Spleen (tissue), 11 donors: Measurements from ENCODE around the gene CAPN11. TPM values are rescaled to one million over a fixed set of nuclear protein-coding genes. Genes with fewer than 3 reads are reported as not detected.

Source experiments
- DNase-seq: peaks from one replicate; pipeline ENCODE4 v3.0.0-alpha.2; 2020
- H3K27ac ChIP-seq, 8 donors: fragments of 200-600 bp; sonication (generic) in 7 of 8; 1 replicate in 4 of 8; 2 replicates in 4 of 8; pipeline versions ENCODE4 v1.5.0 to v1.8.0; 2016 to 2021; ENCODE audit warnings: inconsistent platforms in 4 of 8, mild to moderate bottlenecking in 4 of 8, moderate library complexity in 1 of 8
- H3K27me3 ChIP-seq, 7 donors: fragments of 200-600 bp; sonication (generic) in 6 of 7; replicated peaks in 1 of 7; 1 replicate in 4 of 7; 2 replicates in 3 of 7; pipeline versions ENCODE4 v1.5.0 to v1.8.0; 2016 to 2021; ENCODE audit warnings: inconsistent platforms in 3 of 7, mild to moderate bottlenecking in 1 of 7
- H3K36me3 ChIP-seq, 6 donors: fragments of 200-600 bp; sonication (generic) in 5 of 6; 1 replicate in 4 of 6; 2 replicates in 2 of 6; pipeline versions ENCODE4 v1.5.0 to v1.8.0; 2016 to 2021; ENCODE audit warnings: inconsistent platforms in 2 of 6
- H3K4me1 ChIP-seq, 6 donors: fragments of 200-600 bp; sonication (generic) in 5 of 6; 1 replicate in 3 of 6; 2 replicates in 3 of 6; pipeline versions ENCODE4 v1.5.0 to v1.8.0; 2016 to 2021; ENCODE audit warnings: inconsistent platforms in 3 of 6
- H3K4me3 ChIP-seq, 8 donors: fragments of 200-600 bp; sonication (generic) in 7 of 8; 1 replicate in 4 of 8; 2 replicates in 4 of 8; pipeline versions ENCODE4 v1.5.0 to v1.8.0; 2016 to 2021; ENCODE audit warnings: inconsistent platforms in 4 of 8, mild to moderate bottlenecking in 4 of 8, moderate library complexity in 2 of 8
- H3K9me3 ChIP-seq, 8 donors: fragments of 200-600 bp; sonication (generic) in 7 of 8; 1 replicate in 4 of 8; 2 replicates in 4 of 8; pipeline versions ENCODE4 v1.5.0 to v1.8.0; 2016 to 2021; ENCODE audit warnings: inconsistent platforms in 4 of 8
- CTCF ChIP-seq, 11 experiments: fragments of 200-600 bp in 7 of 11; fragments of 450-650 bp in 4 of 11; sonication (generic) in 4 of 11; IDR thresholded peaks in 8 of 11; conservative IDR thresholded peaks in 3 of 11; 1 replicate in 7 of 11; 2 replicates in 4 of 11; pipeline versions ENCODE4 v1.4.0 to v1.8.0; 2016 to 2021; ENCODE audit warnings: antibody characterized with exemption in 11 of 11, inconsistent platforms in 4 of 11, mild to moderate bottlenecking in 1 of 11
- POLR2A ChIP-seq, 3 donors: fragments of 450-650 bp; IDR thresholded peaks; one replicate each; pipeline ENCODE4 v1.5.1; 2017; ENCODE audit warnings: antibody characterized with exemption in 3 of 3, mild to moderate bottlenecking in 1 of 3
- POLR2AphosphoS5 ChIP-seq, 3 donors: sonication (generic); formaldehyde crosslinking; IDR thresholded peaks; one replicate each; pipeline ENCODE4 v1.5.1; 2017; ENCODE audit warnings: antibody characterized with exemption in 3 of 3
- WGBS, 5 donors: extraction: QIAGEN DNeasy Blood & Tissue Kit in 3 of 5; methylation state at CpG; one replicate each; pipeline versions ENCODE4 v1.1.5 to v1.1.7; 2013 to 2018; 5-methylcytosine and 5-hydroxymethylcytosine counted together
- intact Hi-C: fragments of 100-400 bp; cut with DNase I; formaldehyde crosslinking; loops from one replicate; pipeline ENCODE4 v1.15.0; 2023; ENCODE audit warnings: low total_unique reads
- polyA plus RNA-seq, 3 donors: library from polyadenylated mRNA; stranded (reverse); fragments of 200-250 nt; gene quantifications; one replicate each; pipeline ENCODE4 v1.2.1, GENCODE V29; 2013
- total RNA-seq, 7 donors: library from RNA; depleted of rRNA in 3 of 7; stranded (reverse); fragments of >200 nt in 3 of 7; fragmentation: NEBNext Ultra II Directional in 4 of 7; extraction: Animal tissue kit (Norgen Biotek cat#: 25700) in 4 of 7; gene quantifications; one replicate each; pipeline versions ENCODE4 v1.1.0 to v1.2.1, GENCODE V29; 2016 to 2021
- donor health status: healthy with polysubstance abuse.
- donor health status: DM: no; HTN: no; CAD: no; lungs with moderate emphysema.
- donor health status: DM: no; HTN: no; CAD: no.
- donor health status: Bipolar disorder and iron deficiency.
- donor health status: healthy.
- donor health status: DM: no; HTN: no; CAD: no.
- donor health status: DM: yes; HTN: yes; CAD: no.

CAPN11 gene
- total and polyA plus RNA-seq, 10 donors = 0.12 to 0.26 (median 0.17) TPM; not detected in 3

DNA sequence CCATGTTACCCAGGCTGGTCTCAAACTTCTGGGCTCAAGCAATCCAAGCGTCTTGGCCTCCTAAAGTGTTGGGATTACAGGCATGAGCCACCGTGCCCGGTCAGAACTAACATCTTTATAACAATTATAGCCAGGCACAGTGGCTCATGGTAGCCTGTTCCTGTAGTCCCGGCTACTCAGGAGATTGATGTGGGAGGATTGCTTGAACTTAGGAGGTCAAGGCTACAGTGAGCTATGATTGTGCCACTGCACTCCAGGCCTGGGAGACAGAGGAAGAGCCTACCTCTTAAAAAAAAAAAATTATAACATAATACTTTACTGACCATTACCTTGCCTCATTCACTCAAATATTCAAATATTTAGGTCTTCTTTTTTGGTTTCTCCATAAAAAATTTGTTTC lies 41.3 kb downstream of the CAPN11 start:
- intact Hi-C loops = no loop called here
- H3K9me3 ChIP-seq = no peaks in the 10 kb centered on the region
- H3K27ac ChIP-seq = no peak overlapping the region
- no peak for DNase-seq
- no peaks in the 10 kb centered on the region for H3K36me3 ChIP-seq
- H3K4me3 ChIP-seq = no peak overlapping the region
- 81 to 91% (median 89%) methylated on average over 4 of the region's 4 CpGs for WGBS, 5 donors
- no peak for TF ChIP-seq POLR2AphosphoS5 (IDR thresholded peaks at IDR 0.05)
- no peak for TF ChIP-seq POLR2A (IDR thresholded peaks at IDR 0.05)
- TF ChIP-seq CTCF (IDR thresholded peaks at IDR 0.05 in 8 of 11, conservative IDR thresholded peaks at IDR 0.05 in 3 of 11) = no peak
- no peaks in the 10 kb centered on the region for H3K4me1 ChIP-seq
- H3K27me3 ChIP-seq = no peaks in the 10 kb centered on the region

DNA sequence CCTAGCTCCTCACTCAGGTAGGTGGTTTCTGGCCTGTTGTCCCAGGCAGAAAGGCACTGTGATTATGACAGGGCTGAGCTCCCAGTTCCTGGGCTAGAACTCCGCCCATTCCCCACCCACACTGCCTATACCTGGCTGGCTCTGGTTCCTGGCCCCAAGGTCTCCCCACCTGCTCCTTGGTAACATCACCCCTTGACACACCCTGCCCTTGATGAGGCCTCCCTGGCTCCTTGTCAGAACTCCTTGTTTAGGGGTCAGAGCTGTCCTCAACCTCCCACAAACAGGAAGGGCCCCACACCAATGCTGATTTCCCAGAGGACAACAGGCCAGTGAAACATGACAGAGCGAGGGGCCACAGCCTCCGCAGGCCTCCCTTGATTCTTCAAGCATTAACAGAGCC lies 42.6 kb downstream of the CAPN11 start:
- Histone ChIP-seq H3K27me3 (no peaks in the 10 kb centered on the region), H3K27ac (no peak overlapping the region), H3K9me3 (no peaks in the 10 kb centered on the region), H3K4me3 (no peak overlapping the region), H3K4me1 (no peaks in the 10 kb centered on the region), H3K36me3 (no peaks in the 10 kb centered on the region)
- no peak for DNase-seq
- TF ChIP-seq CTCF (IDR thresholded peaks at IDR 0.05 in 8 of 11, conservative IDR thresholded peaks at IDR 0.05 in 3 of 11) (no peak), POLR2A (IDR thresholded peaks at IDR 0.05) (no peak), POLR2AphosphoS5 (IDR thresholded peaks at IDR 0.05) (no peak)
- 67 to 88% (median 78%) methylated on average over 3 of the region's 3 CpGs for WGBS, 5 donors
- intact Hi-C loops = no loop called here

DNA sequence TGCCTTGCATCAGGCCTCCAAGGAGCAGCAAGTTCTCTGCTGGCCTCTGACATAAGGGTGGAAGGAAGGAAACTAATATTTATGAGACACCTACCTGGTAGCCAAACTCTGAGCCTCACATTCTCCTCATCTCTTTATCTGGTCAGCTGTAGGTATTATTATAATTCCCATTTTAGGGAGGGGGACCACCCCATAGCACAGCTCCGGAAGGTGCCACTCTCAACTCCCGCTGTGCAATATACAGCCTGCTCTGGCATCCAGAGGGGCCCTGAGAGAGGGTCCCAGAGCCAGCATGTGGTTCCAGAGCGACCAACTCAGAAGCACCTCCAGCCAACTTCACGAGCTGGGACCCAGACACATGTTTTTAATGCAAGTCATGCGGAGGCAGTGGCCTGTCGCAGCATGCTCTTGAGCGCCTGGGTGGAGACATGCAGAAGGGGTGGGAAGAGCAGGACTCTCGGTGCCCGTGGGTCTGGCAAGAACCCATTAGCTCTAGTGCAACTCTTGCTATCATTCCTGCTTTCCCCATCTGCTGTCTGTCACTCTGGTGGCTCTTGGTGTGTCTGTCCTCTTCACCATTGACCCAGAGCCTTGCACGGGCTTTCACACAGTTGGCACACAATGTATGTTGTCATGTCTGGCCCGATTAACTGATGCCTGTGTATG lies 43.2 kb downstream of the CAPN11 start:
- Histone ChIP-seq H3K4me3 (no peak overlapping the region), H3K4me1 (no peaks in the 10 kb centered on the region), H3K36me3 (no peaks in the 10 kb centered on the region), H3K9me3 (no peaks in the 10 kb centered on the region), H3K27me3 (no peaks in the 10 kb centered on the region), H3K27ac (no peak overlapping the region)
- WGBS, 5 donors = 77 to 92% (median 84%) methylated on average over 11 of the region's 11 CpGs
- intact Hi-C loops = no loop called here
- no peak for DNase-seq
- TF ChIP-seq POLR2AphosphoS5 (IDR thresholded peaks at IDR 0.05) = no peak
- no peak for TF ChIP-seq CTCF (IDR thresholded peaks at IDR 0.05 in 8 of 11, conservative IDR thresholded peaks at IDR 0.05 in 3 of 11)
- no peak for TF ChIP-seq POLR2A (IDR thresholded peaks at IDR 0.05)

DNA sequence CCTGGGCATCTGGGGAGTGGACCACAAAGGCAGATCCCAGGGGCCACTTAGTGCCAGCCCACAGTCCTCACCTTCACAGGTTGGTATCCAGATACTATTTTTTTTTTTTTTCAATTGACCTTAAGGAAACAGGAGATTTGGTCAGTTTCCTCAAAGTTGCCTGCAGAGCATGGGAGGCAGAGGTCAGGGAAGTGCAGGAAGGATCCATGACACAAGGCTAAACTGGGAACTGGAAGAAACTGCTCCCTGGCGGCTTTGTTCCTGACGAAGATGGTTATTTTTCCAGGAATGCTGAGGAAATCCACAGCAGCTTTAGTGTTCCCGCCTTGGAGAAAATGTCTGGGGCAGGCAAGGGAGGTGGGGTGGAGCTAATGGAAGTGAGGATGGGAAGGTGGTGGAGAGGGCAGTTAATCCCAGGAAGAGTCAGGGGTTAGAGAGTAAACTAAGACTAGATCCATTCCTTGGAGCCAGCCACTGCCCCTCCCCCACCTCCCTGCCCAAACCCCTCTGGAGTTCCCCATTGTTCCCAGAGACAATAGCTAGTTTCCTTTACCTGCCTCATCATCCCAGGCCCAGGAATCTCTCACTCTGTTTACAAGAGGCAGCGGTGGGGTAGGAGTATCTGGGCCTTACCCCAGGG lies 43.8 kb downstream of the CAPN11 start:
- Histone ChIP-seq H3K36me3 (no peaks in the 10 kb centered on the region), H3K9me3 (no peaks in the 10 kb centered on the region), H3K27ac (no peak overlapping the region), H3K4me1 (no peaks in the 10 kb centered on the region), H3K27me3 (no peaks in the 10 kb centered on the region), H3K4me3 (no peak overlapping the region)
- intact Hi-C loops = no loop called here
- no peak for TF ChIP-seq POLR2AphosphoS5 (IDR thresholded peaks at IDR 0.05)
- no peak for TF ChIP-seq POLR2A (IDR thresholded peaks at IDR 0.05)
- no peak for TF ChIP-seq CTCF (IDR thresholded peaks at IDR 0.05 in 8 of 11, conservative IDR thresholded peaks at IDR 0.05 in 3 of 11)
- DNase-seq = no peak
- 73 to 85% (median 76%) methylated on average over 4 of the region's 4 CpGs for WGBS, 5 donors
